Adipose tissue (tissue), 3 donors: Measurements from ENCODE around the gene RNU2-1. TPM values are rescaled to one million over a fixed set of nuclear protein-coding genes. Genes with fewer than 3 reads are reported as not detected.

Source experiments
- polyA plus RNA-seq, 3 donors: library from polyadenylated mRNA; stranded (reverse); fragments of 200-250 nt; gene quantifications; one replicate each; pipeline ENCODE4 v1.2.3, GENCODE V29; 2013
- donor health status: healthy with polysubstance abuse.
- donor health status: Bipolar disorder and iron deficiency.
- donor health status: healthy.

The RNU2-1 gene
- polyA plus RNA-seq, 3 donors = not detected

Other genes starting within 250 kb of the RNU2-1 start
- 1,000 to 10,000 TPM; 1,783 to 4,377 (median 3,127) TPM for gene RPL27, start 235.6 kb downstream of the RNU2-1 start, polyA plus RNA-seq
- 10 to 100 TPM; 11.4 to 56.8 (median 34.1) TPM for gene IFI35, start 227.2 kb downstream of the RNU2-1 start, polyA plus RNA-seq
- gene VAT1, start 211.6 kb downstream of the RNU2-1 start, polyA plus RNA-seq = 100 to 1,000 TPM in 2 of 3 donors, 10 to 100 TPM in 1; 50.8 to 200 (median 118) TPM
- gene RND2, start 208.7 kb downstream of the RNU2-1 start, polyA plus RNA-seq = 1 to 10 TPM in 1 of 3 donors, under 1 TPM in 2; 0.22 to 1.8 (median 0.28) TPM
- gene BRCA1, start 108.6 kb downstream of the RNU2-1 start, polyA plus RNA-seq = 1 to 10 TPM; 1.0 to 3.6 (median 1.2) TPM
- gene NBR1, start 62.8 kb downstream of the RNU2-1 start, polyA plus RNA-seq = 10 to 100 TPM; 20.9 to 48.0 (median 30.2) TPM
- gene TMEM106A, start 22.1 kb downstream of the RNU2-1 start, polyA plus RNA-seq = 1 to 10 TPM; 1.4 to 4.5 (median 3.6) TPM
- 1 to 10 TPM in 1 of 3 donors, under 1 TPM in 1, not detected in 1; 0.10 to 2.5 TPM for gene CCDC200, start 5.4 kb downstream of the RNU2-1 start, polyA plus RNA-seq
- gene ARL4D, start 165.0 kb upstream of the RNU2-1 start, polyA plus RNA-seq = 10 to 100 TPM in 2 of 3 donors, 1 to 10 TPM in 1; 7.2 to 58.1 (median 15.1) TPM
- gene DHX8, start 250.0 kb upstream of the RNU2-1 start, polyA plus RNA-seq = 10 to 100 TPM; 12.9 to 18.2 (median 16.7) TPM